Activated T-helper 1 cell treated with anti-CD3 and anti-CD28 coated beads, Interleukin-12 subunit alpha, Interleukin-12 subunit beta, Interleukin-2, Interleukin-4 antibody, amounts not matched to agents 30 ng/mL and 10 ng/mL and 1 ng/mL, durations not matched to agents 14 hours and 24 hours and 36 hours (primary cell): ENCODE measurements around the gene SNX6. TPM values are rescaled to one million over a fixed set of nuclear protein-coding genes. Genes with fewer than 3 reads are reported as not detected.
"Not testable (repeated sequence)": the region's sequence is repeated elsewhere in the genome, so short reads cannot be mapped to it uniquely, and the experiment has no call there.

Experiments used
- DNase-seq: peaks from one replicate; pipeline ENCODE4 v3.0.0; 2021; ENCODE audit warnings: low spot score
- H3K27ac Mint-ChIP-seq: one replicate; pipeline ENCODE4 v1.8.0; 2021; ENCODE audit warnings: mild to moderate bottlenecking, mixed read lengths
- H3K27me3 Mint-ChIP-seq: one replicate; pipeline ENCODE4 v1.8.0; 2022; ENCODE audit warnings: mild to moderate bottlenecking, moderate library complexity, mixed read lengths; ENCODE audit not compliant: insufficient read depth
- H3K36me3 Mint-ChIP-seq: one replicate; pipeline ENCODE4 v1.8.0; 2021; ENCODE audit warnings: low read depth, mixed read lengths
- H3K4me1 Mint-ChIP-seq: one replicate; pipeline ENCODE4 v1.8.0; 2021; ENCODE audit warnings: low read depth, mixed read lengths
- H3K4me3 Mint-ChIP-seq: one replicate; pipeline ENCODE4 v1.8.0; 2021; ENCODE audit warnings: mild to moderate bottlenecking, moderate library complexity, mixed read lengths
- H3K9me3 Mint-ChIP-seq: one replicate; pipeline ENCODE4 v1.8.0; 2021; ENCODE audit warnings: mixed read lengths
- intact Hi-C: fragments of 100-400 bp; cut with micrococcal nuclease; formaldehyde crosslinking; loops from one replicate; pipeline ENCODE4 v1.15.1; 2024
- total RNA-seq: library from RNA; stranded (reverse); gene quantifications from 2 replicates; pipeline ENCODE4 v1.2.3, GENCODE V29; 2022

SNX6 gene
- total RNA-seq, 1 donor from 2014 or later = 75.6 TPM

DNA sequence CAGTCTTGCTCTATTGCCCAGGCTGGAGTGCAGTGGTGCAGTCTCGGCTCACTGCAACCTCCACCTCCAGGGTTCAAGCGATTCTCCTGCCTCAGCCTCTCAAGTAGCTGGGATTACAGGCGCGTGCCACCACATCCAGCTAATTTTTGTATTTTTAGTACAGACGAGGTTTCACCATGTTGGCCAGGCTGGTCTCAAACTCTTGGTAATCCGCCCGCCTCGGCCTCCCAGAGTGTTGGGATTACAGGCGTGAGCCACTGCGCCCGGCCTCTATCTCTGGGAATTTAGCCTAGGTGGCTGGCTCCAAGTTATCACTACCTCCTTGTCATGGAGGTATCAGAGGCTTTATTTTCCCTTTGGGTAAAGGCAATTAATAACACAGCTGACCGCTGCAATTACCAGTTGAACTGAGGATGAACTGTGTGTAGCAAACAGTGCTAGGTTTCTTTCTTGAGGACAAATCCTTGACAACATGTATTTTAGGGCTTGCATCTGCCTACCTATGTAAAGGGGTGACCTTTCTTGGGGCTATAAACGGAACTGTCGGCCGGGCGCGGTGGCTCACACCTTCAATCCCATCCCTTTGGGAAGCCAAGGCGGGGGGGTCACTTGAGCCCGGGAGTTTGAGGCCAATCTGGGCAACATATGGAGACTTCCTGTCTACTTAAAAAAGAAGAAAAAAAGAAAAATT is 80.5 kb downstream of the SNX6 start:
- H3K4me1 Mint-ChIP-seq = peaks cover 11% of the 10 kb centered on the region
- DNase-seq, H3K36me3 Mint-ChIP-seq, H3K4me3 Mint-ChIP-seq, H3K9me3 Mint-ChIP-seq, H3K27ac Mint-ChIP-seq, H3K27me3 Mint-ChIP-seq, intact Hi-C loops: not testable (repeated sequence)

DNA sequence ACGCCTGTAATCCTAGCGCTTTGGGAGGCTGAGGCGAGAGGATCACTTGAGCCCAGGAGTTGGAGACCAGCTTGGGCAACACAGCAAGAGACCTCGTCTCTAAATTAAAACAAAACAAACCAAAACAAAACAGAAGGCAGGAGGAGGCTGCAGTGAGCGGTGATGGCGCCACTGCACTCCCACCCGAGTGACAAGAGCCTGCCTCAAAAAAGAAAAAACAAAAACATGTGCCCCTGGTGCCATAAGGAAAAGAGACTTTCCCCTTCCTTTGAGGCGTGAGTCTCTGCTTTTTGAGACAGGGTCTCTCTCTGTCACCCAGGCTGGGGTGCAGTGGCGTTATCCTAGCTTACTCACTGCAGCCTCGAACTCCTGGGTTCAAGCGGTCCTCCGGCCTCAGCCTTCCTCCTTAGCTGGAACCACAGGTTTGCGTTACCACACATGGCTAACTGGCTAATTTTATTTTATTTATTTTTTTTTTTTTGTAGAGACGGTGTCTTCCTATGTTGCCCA is 81.4 kb downstream of the SNX6 start:
- H3K36me3 Mint-ChIP-seq = no peaks in the 10 kb centered on the region
- H3K27me3 Mint-ChIP-seq = no peaks in the 10 kb centered on the region
- no peak for DNase-seq
- no peak overlapping the region for H3K27ac Mint-ChIP-seq
- intact Hi-C loops = no loop called here
- no peak overlapping the region for H3K4me3 Mint-ChIP-seq
- H3K4me1 Mint-ChIP-seq = peaks cover 7% of the 10 kb centered on the region
- H3K9me3 Mint-ChIP-seq = no peaks in the 10 kb centered on the region

DNA sequence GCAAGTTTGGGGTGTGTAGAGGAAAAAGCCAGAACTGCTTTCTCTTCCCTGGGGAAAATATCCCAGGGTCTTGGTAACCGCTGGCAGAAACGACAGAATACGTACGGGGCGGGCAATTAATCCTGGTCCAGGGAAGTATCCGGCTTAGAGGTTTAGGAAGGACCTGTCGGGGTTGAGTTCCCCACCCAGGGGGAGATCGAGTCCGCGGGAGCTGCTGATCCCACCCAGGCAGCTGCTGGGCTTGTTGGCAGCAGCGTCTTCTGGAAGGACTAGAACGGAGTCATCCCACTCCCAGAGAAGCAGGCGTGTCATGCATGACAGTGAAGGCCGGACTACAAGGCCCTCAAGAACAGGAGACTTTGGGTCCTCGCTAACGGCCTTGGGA is 82.8 kb downstream of the SNX6 start:
- H3K27me3 Mint-ChIP-seq, H3K9me3 Mint-ChIP-seq: not testable (repeated sequence)

DNA sequence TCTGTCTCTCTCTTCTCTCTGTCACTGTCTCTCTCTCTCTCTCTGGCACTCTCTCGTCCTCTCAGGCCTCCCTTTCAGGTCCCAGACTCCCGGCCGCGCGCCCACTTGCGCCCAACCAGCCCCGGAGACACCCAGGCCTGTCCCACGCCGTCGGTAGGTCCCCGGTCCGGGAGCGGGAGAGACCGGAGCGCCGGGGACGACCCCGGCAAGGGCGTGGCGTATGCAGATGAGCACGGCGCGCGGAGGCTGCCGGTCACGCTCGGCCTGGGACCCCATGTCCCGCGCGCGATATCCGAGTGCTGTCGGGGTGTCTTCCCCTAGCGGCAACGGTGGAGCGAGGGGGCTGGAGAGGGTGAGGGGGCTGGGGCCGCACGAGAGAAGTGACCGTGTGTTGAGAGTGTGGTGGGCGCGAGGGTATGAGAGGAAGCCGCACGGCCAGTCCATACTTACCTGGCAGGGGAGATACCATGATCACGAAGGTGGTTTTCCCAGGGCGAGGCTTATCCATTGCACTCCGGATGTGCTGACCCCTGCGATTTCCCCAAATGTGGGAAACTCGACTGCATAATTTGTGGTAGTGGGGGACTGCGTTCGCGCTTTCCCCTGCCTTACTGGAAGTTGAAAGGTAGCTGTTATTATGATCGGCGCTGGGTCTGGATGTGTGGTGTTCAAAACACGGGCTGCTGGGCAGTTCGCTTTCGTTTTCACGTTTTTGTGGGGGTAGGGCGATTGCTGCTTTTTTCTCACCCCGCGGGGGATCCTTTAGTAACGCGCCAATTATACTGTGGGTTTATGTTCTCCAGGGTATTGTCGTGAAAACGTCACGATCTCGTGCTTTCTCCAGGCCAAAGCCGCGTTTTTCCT is 83.4 kb downstream of the SNX6 start:
- H3K4me1 Mint-ChIP-seq = not testable (repeated sequence)

More for the DNA sequence above, 82.8 kb downstream of the SNX6 start:
- intact Hi-C loops, H3K36me3 Mint-ChIP-seq, DNase-seq, H3K27ac Mint-ChIP-seq, H3K4me1 Mint-ChIP-seq, H3K4me3 Mint-ChIP-seq: not testable (repeated sequence)

DNA sequence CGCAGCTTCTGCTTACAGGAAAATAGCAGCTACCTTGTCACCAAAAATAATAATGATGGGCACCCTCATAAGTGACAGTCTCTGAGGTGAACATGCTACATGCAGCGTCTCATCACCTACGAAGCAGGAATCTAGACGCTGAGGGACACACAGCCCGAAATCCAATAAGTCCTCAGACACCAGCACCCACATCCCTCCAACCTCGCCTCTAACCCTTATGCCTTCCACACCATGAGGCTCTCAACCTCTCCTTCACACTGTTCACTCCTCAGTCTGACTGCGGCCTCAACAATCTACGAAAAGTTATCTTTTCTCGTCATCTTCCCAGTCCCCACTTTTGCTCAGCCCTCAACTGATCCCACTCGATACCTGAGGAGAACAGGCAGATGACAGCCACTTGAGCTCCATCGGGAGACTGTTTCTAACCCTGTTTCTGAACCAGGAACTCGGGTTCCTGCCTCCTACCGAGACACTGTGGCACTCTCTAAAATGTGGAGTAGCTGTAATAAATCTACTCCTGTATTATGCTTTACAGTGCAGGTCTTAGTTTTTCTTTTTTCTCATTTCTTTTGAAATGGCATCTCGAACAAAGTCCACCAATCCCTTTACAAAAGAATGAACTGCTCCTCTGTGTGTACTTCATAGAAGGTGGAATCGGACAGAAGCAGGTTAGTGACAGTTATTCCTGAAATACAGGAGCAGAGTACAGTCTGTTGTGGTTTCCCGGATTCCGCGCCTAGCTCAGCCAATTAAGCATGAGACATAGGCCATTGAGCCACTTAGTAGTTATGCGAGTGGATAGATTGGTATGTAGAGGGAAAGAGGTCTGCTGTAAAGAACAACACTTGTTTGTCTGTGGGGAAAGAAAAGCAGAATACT is 89.5 kb downstream of the SNX6 start:
- H3K27me3 Mint-ChIP-seq, DNase-seq, H3K9me3 Mint-ChIP-seq, H3K36me3 Mint-ChIP-seq, intact Hi-C loops: not testable (repeated sequence)
- Mint-ChIP-seq H3K27ac (peak overlapping the region; percentile 93), H3K4me1 (peaks cover 18% of the 10 kb centered on the region), H3K4me3 (peak overlapping the region; percentile 98)

More for the DNA sequence above, 83.4 kb downstream of the SNX6 start:
- H3K27me3 Mint-ChIP-seq, intact Hi-C loops, H3K27ac Mint-ChIP-seq, DNase-seq, H3K9me3 Mint-ChIP-seq, H3K36me3 Mint-ChIP-seq, H3K4me3 Mint-ChIP-seq: not testable (repeated sequence)

DNA sequence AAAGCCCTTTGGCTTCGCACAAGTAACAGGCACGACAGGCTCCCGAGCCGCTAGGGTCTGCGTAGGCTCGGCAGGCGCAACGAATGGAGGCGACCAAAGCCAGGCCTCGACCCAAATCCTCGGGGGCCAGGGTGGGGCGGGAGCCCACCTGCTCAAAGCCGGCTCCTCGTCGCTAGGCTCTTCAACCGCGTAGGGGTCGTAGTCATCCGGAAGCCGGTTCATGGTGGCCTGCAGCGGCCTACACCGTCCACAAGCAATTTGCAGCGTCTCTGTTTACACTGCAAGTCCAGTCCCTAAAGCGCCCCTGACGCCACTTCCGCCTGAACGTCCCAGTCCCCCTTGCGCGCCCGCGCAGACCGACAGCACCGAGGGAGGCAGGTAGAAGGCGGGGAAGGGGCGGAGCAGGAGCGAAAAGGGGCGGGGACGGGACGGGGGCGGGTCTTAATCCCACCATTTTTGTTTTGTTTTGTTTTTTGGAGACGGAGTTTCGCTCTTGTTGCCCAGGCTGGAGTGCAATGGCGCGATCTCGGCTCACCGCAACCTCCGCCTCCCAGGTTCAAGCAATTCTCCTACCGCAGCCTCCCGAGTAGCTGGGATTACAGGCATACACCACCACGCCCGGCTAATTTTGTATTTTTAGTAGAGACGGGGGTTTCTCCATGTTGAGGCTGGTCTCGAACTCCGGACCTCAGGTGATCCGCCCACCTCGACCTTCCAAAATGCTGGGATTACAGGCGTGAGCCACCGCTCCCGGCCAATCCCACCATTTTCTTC is 90.4 kb downstream of the SNX6 start, which contains the start of gene EAPP:
TSS of gene EAPP (minus strand) at position 295 of the 774 bp plus-strand sequence. CDS start at position 222, 73 bp downstream.
- intact Hi-C loops = loop anchor here (5.0 to 10.0 kb wide), 7 partner anchors 77 to 1783 kb away; partner anchors contain the start of genes BRMS1L, FAM177A1, MBIP and SPTSSA
- Mint-ChIP-seq H3K27ac (peak within 1 kb of the TSS; percentile 93), H3K4me1 (peaks cover 18% of the 10 kb centered on the region), H3K9me3 (no peaks in the 10 kb centered on the region), H3K36me3 (peaks cover 8% of the 10 kb centered on the region), H3K27me3 (no peaks in the 10 kb centered on the region), H3K4me3 (peak within 1 kb of the TSS; percentile 98)
- peak; percentile 93 for DNase-seq

DNA sequence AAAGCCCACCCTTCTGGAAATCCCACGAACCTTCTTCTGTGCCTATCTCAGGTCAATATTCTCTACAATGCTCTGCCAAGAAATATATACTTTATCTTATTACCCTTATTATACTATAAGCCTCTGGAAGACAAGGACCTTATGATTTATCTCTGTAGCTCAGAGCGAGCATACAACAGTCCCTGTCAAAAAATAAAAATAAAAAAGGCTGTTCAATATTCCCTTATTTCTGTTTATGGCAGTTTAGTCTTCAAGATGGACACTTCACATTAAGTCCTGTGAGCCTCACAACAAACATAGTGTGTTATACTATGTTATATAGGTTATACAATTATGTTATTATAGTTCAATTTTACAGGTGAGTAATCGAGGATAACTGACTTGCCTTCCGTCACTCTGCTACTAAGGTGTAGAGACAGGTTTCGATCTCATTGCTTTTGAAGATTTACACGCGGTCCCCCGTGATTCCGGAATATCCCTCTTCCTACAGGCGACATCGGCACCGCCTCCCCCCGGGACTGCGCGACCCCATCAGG is 91.0 kb downstream of the SNX6 start:
- no peaks in the 10 kb centered on the region for H3K27me3 Mint-ChIP-seq
- intact Hi-C loops = loop anchor here (5.0 to 10.0 kb wide), 7 partner anchors 77 to 1783 kb away; partner anchors contain the start of genes BRMS1L, FAM177A1, MBIP and SPTSSA
- peak overlapping the region; percentile 93 for H3K27ac Mint-ChIP-seq
- no peaks in the 10 kb centered on the region for H3K9me3 Mint-ChIP-seq
- H3K36me3 Mint-ChIP-seq = peaks cover 10% of the 10 kb centered on the region
- no peak for DNase-seq
- peak overlapping the region; percentile 98 for H3K4me3 Mint-ChIP-seq
- H3K4me1 Mint-ChIP-seq = peaks cover 23% of the 10 kb centered on the region

DNA sequence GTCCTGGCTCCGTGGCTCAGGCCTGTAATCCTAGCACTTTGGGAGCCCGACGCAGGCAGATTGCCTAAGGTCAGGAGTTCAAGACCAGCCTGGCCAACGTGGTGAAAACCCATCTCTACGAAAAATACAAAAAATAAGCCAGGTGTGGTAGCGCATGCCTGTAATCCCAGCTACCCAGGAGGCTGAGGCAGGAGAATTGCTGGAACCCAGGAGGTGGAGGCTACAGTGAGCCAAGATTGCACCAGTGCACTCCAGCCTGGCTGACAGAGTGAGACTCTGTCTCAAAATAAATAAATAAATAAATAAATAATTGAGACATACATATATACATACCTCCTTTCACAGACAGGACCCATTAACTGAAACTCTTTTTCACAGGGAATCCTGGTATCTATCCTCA is 91.9 kb downstream of the SNX6 start:
- intact Hi-C loops = loop anchor here (5.0 to 10.0 kb wide), 7 partner anchors 76 to 1784 kb away; partner anchors contain the start of genes BRMS1L, FAM177A1, MBIP and SPTSSA
- H3K27me3 Mint-ChIP-seq, H3K9me3 Mint-ChIP-seq, H3K27ac Mint-ChIP-seq, DNase-seq: not testable (repeated sequence)
- Mint-ChIP-seq H3K4me1 (peaks cover 23% of the 10 kb centered on the region), H3K36me3 (peaks cover 16% of the 10 kb centered on the region), H3K4me3 (peak overlapping the region; percentile 98)

DNA sequence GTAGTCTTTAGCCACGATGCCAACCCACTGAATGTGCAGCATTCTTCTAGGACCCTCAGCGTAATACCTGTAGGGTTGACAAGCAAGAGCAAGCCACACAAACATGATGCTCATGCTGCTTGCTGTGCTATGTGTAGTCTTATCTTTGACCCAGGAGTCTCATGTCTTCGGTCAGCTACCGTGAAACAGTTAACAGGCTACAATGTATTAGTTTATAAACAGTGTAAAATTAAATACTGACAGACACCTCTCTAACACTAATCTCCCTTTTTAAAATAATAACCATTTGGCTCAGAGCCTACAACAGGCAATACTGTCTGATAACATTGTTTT is 92.3 kb downstream of the SNX6 start:
- DNase-seq = no peak
- peak overlapping the region; percentile 11 for H3K4me3 Mint-ChIP-seq

DNA sequence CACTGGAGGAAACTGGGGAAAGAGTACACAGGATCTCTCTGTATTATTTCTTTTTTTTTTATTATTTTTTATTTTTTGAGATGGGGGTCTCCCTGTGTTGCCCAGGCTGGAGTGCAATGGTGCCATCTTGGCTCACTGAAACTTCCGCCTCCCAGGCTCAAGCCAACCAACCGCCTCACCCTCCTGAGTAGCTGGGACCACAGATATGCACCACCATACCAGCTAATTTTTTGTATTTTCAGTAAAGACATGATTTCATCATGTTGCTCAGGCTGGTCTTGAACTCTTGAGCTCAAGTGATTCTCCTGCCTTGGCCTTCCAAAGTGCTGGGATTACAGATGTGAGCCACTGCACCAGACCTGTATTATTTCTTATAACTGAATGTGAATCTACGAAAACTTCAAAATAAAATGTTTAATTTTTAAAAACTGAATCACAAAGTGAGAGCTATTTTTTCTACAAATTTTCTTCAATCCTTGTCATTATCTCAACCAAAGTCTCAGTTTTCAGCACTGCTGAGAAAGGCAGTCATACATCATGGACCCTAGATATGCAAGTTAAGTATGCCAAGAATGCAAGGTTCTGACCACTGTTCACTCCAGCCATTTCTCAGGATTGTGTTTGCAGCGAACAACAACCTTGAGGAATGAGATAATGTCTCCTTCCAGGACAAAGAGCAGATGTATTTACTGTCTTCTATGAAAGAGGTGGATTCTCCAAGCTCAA is 92.8 kb downstream of the SNX6 start:
- Mint-ChIP-seq H3K36me3 (peaks cover 21% of the 10 kb centered on the region), H3K4me1 (peaks cover 23% of the 10 kb centered on the region), H3K27me3 (no peaks in the 10 kb centered on the region), H3K9me3 (no peaks in the 10 kb centered on the region), H3K4me3 (no peak overlapping the region), H3K27ac (no peak overlapping the region)
- intact Hi-C loops = loop anchor here (5.0 to 10.0 kb wide), 7 partner anchors 75 to 1785 kb away; partner anchors contain the start of genes BRMS1L, FAM177A1, MBIP and SPTSSA
- DNase-seq = no peak

More for the DNA sequence above, 92.3 kb downstream of the SNX6 start:
- H3K9me3 Mint-ChIP-seq = no peaks in the 10 kb centered on the region
- no peak overlapping the region for H3K27ac Mint-ChIP-seq
- H3K4me1 Mint-ChIP-seq = peaks cover 23% of the 10 kb centered on the region
- no peaks in the 10 kb centered on the region for H3K27me3 Mint-ChIP-seq
- intact Hi-C loops = loop anchor here (5.0 to 10.0 kb wide), 7 partner anchors 75 to 1785 kb away; partner anchors contain the start of genes BRMS1L, FAM177A1, MBIP and SPTSSA
- H3K36me3 Mint-ChIP-seq = peaks cover 17% of the 10 kb centered on the region

DNA sequence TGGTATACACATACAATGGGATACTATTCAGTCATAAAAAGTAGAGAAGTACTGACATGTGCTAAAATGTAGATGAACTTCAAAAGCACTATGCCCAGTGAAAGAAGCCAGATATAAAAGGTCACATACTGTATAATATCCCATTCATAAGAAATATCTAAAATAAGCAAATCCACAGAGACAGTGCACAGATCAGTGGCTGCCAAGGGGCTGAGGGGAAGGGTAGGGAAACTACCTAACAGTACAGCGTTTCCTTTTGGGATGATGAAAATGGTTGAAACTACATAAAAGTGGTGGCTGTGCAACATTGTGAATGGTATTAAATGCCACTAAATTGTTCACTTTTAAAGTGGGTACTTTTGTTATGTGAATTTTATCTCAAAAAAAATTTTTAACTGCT is 102.4 kb downstream of the SNX6 start:
- intact Hi-C loops = no loop called here
- H3K4me3 Mint-ChIP-seq = no peak overlapping the region
- H3K27ac Mint-ChIP-seq = no peak overlapping the region
- H3K4me1 Mint-ChIP-seq = peaks cover 4% of the 10 kb centered on the region
- H3K27me3 Mint-ChIP-seq = no peaks in the 10 kb centered on the region
- H3K36me3 Mint-ChIP-seq = peaks cover 29% of the 10 kb centered on the region
- DNase-seq = no peak
- H3K9me3 Mint-ChIP-seq = no peaks in the 10 kb centered on the region
